HepG2 (cell line): ENCODE data around the gene S100A9. TPM values are rescaled to one million over a fixed set of nuclear protein-coding genes. Genes with fewer than 3 reads are reported as not detected.

Experiments
- ATAC-seq: fragments of 200-7000 bp; cut with Tn5 transposase; 3 replicates; pipeline ENCODE4 v1.9.1; 2020; ENCODE audit warnings: mild to moderate bottlenecking, moderate library complexity
- BruUV-seq: library from RNA; stranded (reverse); fragments of 400-500 nt; replicated peaks from 2 replicates; lab custom pipeline; 2021; lab: Mats Ljungman, UMichigan
- CTCF ChIA-PET: fragments of 300-600 bp; formaldehyde crosslinking; extraction: SDS; loops from one replicate; lab custom pipeline; 2021; ENCODE audit warnings: low total read pairs, inconsistent platforms, low intra/inter-chr PET ratio; lab: Yijun Ruan, JAX
- POLR2A ChIA-PET: fragments of 350-600 bp; sonication (Branson Sonifier 250); formaldehyde crosslinking; loops from one replicate; lab custom pipeline; 2020; ENCODE audit warnings: antibody characterized with exemption, inconsistent platforms; lab: Yijun Ruan, JAX
- DNase-seq: peaks from one replicate; pipeline ENCODE4 v3.0.0-alpha.2; 2015; ENCODE audit warnings: low spot score
- FAIRE-seq: peaks from 3 replicates; lab custom pipeline; 2011; peaks lifted over from hg19 to GRCh38; lab: Jason Lieb, UNC
- H2AFZ ChIP-seq: one replicate; pipeline ENCODE4 v1.6.1; 2011; ENCODE audit warnings: low read length, inconsistent platforms
- H3K27ac ChIP-seq: fragments of 300-600 bp; 3 replicates; pipeline ENCODE4 v1.8.0; 2011; ENCODE audit warnings: mixed run types, mild to moderate bottlenecking, mixed read lengths, low read length, inconsistent platforms; ENCODE audit not compliant: insufficient read depth; ENCODE audit errors: extremely low read length
- H3K27me3 ChIP-seq, 2 experiments: fragments of 200-600 bp in 1 of 2; 2 replicates in 1 of 2; 3 replicates in 1 of 2; pipeline versions ENCODE4 v1.6.0 to v1.8.0; 2011; ENCODE audit warnings: low read length in 2 of 2, mild to moderate bottlenecking in 2 of 2, moderate library complexity in 2 of 2, inconsistent platforms in 1 of 2; ENCODE audit not compliant: insufficient read depth in 2 of 2, control insufficient read depth in 1 of 2
- H3K36me3 ChIP-seq, 2 experiments: fragments of 200-600 bp in 1 of 2; replicated peaks in 1 of 2; 2 replicates in 1 of 2; 3 replicates in 1 of 2; pipeline versions ENCODE4 v1.5.1 to v1.8.0; 2011; ENCODE audit warnings: low read length in 2 of 2, inconsistent platforms in 1 of 2; ENCODE audit not compliant: insufficient read depth in 2 of 2, control insufficient read depth in 1 of 2
- H3K4me1 ChIP-seq: 2 replicates; pipeline ENCODE4 v1.5.1; 2012; ENCODE audit warnings: low read length, inconsistent platforms; ENCODE audit not compliant: insufficient read depth
- H3K4me2 ChIP-seq: 2 replicates; pipeline ENCODE4 v1.6.0; 2011; ENCODE audit warnings: low read depth, low read length, inconsistent platforms
- H3K4me3 ChIP-seq, 3 experiments: fragments of 200-600 bp in 1 of 3; sonication (generic), shearing (Covaris generic) in 1 of 3; replicated peaks in 1 of 3; 2 replicates each; pipeline ENCODE4 v1.5.1; 2011 to 2016; ENCODE audit warnings: low read length in 3 of 3, inconsistent platforms in 2 of 3, low read depth in 2 of 3, mild to moderate bottlenecking in 2 of 3, control low read depth in 1 of 3, mixed read lengths in 1 of 3; ENCODE audit not compliant: insufficient read depth in 1 of 3
- H3K79me2 ChIP-seq: one replicate; pipeline ENCODE4 v1.6.1; 2011; ENCODE audit warnings: low read length, inconsistent platforms; ENCODE audit not compliant: insufficient read depth
- H3K9ac ChIP-seq: 2 replicates; pipeline ENCODE4 v1.6.0; 2011; ENCODE audit warnings: mild to moderate bottlenecking, low read depth, low read length, inconsistent platforms; ENCODE audit not compliant: insufficient read depth
- H3K9me3 ChIP-seq: 2 replicates; pipeline ENCODE4 v1.5.1; 2012; ENCODE audit warnings: mild to moderate bottlenecking, low read length
- H4K20me1 ChIP-seq: 2 replicates; pipeline ENCODE4 v1.6.0; 2011; ENCODE audit warnings: inconsistent platforms, mild to moderate bottlenecking, low read length, moderate library complexity; ENCODE audit not compliant: insufficient read depth
- ADNP ChIP-seq: sonication (generic); formaldehyde crosslinking; IDR thresholded peaks from 2 replicates; pipeline ENCODE4 v1.4.0; 2020; ENCODE audit warnings: missing genetic modification reagents
- FOXM1 ChIP-seq: sonication (generic); formaldehyde crosslinking; IDR thresholded peaks from 2 replicates; pipeline ENCODE4 v1.5.0; 2020; ENCODE audit warnings: missing genetic modification reagents
- HCFC1 ChIP-seq: fragments of 150-350 bp; IDR thresholded peaks from 2 replicates; pipeline ENCODE4 v1.6.1; 2014; ENCODE audit warnings: low read depth, low read length
- MIXL1 ChIP-seq: IDR thresholded peaks from 2 replicates; pipeline ENCODE4 v1.6.1; 2016
- MTA1 ChIP-seq: sonication (generic); formaldehyde crosslinking; IDR thresholded peaks from 2 replicates; pipeline ENCODE4 v1.4.0; 2020; ENCODE audit warnings: missing genetic modification reagents, mild to moderate bottlenecking, borderline replicate concordance
- MXI1 ChIP-seq: IDR thresholded peaks from 3 replicates; pipeline ENCODE4 v1.6.1; 2012; ENCODE audit warnings: low read depth, low read length, inconsistent platforms, borderline replicate concordance
- MYNN ChIP-seq: sonication (generic); formaldehyde crosslinking; IDR thresholded peaks from 2 replicates; pipeline ENCODE4 v1.4.0; 2020; ENCODE audit warnings: mild to moderate bottlenecking, low read depth, missing genetic modification reagents
- PHF20 ChIP-seq: sonication (generic); formaldehyde crosslinking; IDR thresholded peaks from 2 replicates; pipeline ENCODE4 v1.5.0; 2020; ENCODE audit warnings: mild to moderate bottlenecking, missing genetic modification reagents
- POLR2AphosphoS5 ChIP-seq: IDR thresholded peaks from 2 replicates; pipeline ENCODE4 v1.6.1; 2012; ENCODE audit warnings: low read depth, low read length
- SMARCE1 ChIP-seq: fragments of 450-650 bp; IDR thresholded peaks from 2 replicates; pipeline ENCODE4 v1.6.1; 2017; ENCODE audit warnings: borderline replicate concordance
- ZBTB3 ChIP-seq: sonication (generic); formaldehyde crosslinking; IDR thresholded peaks from 2 replicates; pipeline ENCODE4 v1.4.0; 2020; ENCODE audit warnings: low read depth, mild to moderate bottlenecking, moderate library complexity, missing genetic modification reagents, borderline replicate concordance
- ZNF143 ChIP-seq: sonication (generic); formaldehyde crosslinking; IDR thresholded peaks from 2 replicates; pipeline ENCODE4 v1.4.0; 2020; ENCODE audit warnings: missing genetic modification reagents
- ZNF263 ChIP-seq: sonication (generic); formaldehyde crosslinking; IDR thresholded peaks from 2 replicates; pipeline ENCODE4 v1.4.0; 2020; ENCODE audit warnings: missing genetic modification reagents
- ZNF274 ChIP-seq: sonication (generic); formaldehyde crosslinking; IDR thresholded peaks from 2 replicates; pipeline ENCODE4 v1.5.1; 2020; ENCODE audit warnings: mild to moderate bottlenecking, missing genetic modification reagents
- ZNF451 ChIP-seq: sonication (generic); formaldehyde crosslinking; IDR thresholded peaks from 2 replicates; pipeline ENCODE4 v1.5.0; 2020; ENCODE audit warnings: mild to moderate bottlenecking, missing genetic modification reagents
- ZNF577 ChIP-seq: sonication (generic); formaldehyde crosslinking; IDR thresholded peaks from 2 replicates; pipeline ENCODE4 v1.4.0; 2020; ENCODE audit warnings: mild to moderate bottlenecking, low read depth, missing genetic modification reagents, borderline replicate concordance
- WGBS: methylation state at CpG from one replicate; pipeline ENCODE4 v1.1.6; 2017; ENCODE audit warnings: low lambda C conversion rate; 5-methylcytosine and 5-hydroxymethylcytosine counted together
- in situ Hi-C: cut with HindIII; loops from 2 replicates; pipeline ENCODE4 v1.10.0; 2017; ENCODE audit warnings: low pct_unique_long_range_greater_than_20kb; ENCODE audit not compliant: extremely low pct_ligation_motif_present
- intact Hi-C: fragments of 100-400 bp; cut with micrococcal nuclease; formaldehyde crosslinking; loops from one replicate; pipeline ENCODE4 v1.10.0; 2022; ENCODE audit not compliant: unreplicated experiment
- polyA plus RNA-seq, 8 experiments: library from polyadenylated mRNA; depleted of rRNA in 3 of 8; stranded (reverse) in 7 of 8; unstranded in 1 of 8; fragments of >200 nt; fragmentation: Illumina TruSeq in 4 of 8; extraction: Trizol in 4 of 8; gene quantifications; 2 replicates each; pipeline versions ENCODE4 v1.2.1 to v1.2.3, GENCODE V29; 2011 to 2016; ENCODE audit warnings: low read depth in 4 of 8, missing spikeins in 1 of 8, mixed read lengths in 1 of 8; ENCODE audit not compliant: insufficient read depth in 1 of 8
- total RNA-seq, 5 experiments: library from RNA; depleted of rRNA; stranded (reverse); fragments of >200 nt; fragmentation: Illumina TruSeq; extraction: Trizol; gene quantifications; 2 replicates each; pipeline ENCODE4 v1.2.3, GENCODE V29; 2016; ENCODE audit warnings: low read depth in 1 of 5
- TF ChIP-seq, protein P1 (sequence below): sonication (generic); formaldehyde crosslinking; IDR thresholded peaks from 2 replicates; pipeline ENCODE4 v1.5.0; 2020; ENCODE audit warnings: mild to moderate bottlenecking, missing genetic modification reagents
- TF ChIP-seq, protein P2 (sequence below): sonication (generic); formaldehyde crosslinking; IDR thresholded peaks from 2 replicates; pipeline ENCODE4 v1.4.0; 2020; ENCODE audit warnings: missing genetic modification reagents
- TF ChIP-seq, protein P3 (sequence below): sonication (generic); formaldehyde crosslinking; conservative IDR thresholded peaks from 2 replicates; pipeline ENCODE4 v1.8.0; 2022; ENCODE audit warnings: missing genetic modification reagents

S100A9 gene
- total and polyA plus RNA-seq, 2 of the 13 experiments (the other 11 are each of a cell fraction or from before 2014, with no cell fraction given): 0.31 to 0.69 TPM

DNA sequence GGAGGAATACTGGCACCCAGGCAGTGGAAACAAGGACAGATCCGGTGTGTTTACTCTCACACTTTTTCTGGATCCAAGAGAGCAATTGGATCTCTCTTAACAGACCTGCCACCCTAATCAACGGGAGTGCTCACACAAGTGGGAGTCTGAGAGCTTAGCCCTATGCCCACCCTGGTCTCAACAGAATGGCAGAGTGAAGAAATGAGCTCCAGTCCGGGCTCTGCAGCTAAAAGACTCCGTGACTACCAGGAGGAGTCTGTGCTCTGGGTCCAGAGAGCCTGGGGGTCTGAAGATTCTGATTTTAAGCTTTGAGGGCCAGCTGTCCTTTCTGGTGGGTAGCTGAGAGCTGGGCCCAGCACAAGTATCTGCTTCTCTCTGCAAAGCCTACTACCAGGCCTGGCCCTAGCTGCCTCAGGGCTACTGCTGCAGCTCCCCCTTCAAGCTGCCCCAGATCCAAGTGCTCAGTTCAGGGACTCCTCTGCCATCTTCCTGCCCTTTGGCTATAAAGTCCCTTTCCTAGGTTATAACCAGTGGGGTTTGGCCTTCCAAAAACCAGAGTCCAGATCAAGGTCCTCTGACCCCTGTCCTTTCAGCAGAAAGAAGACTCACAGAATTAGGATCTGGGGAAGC lies 3.9 kb downstream of the S100A9 start (continued):
- TF ChIP-seq, protein P1, sequence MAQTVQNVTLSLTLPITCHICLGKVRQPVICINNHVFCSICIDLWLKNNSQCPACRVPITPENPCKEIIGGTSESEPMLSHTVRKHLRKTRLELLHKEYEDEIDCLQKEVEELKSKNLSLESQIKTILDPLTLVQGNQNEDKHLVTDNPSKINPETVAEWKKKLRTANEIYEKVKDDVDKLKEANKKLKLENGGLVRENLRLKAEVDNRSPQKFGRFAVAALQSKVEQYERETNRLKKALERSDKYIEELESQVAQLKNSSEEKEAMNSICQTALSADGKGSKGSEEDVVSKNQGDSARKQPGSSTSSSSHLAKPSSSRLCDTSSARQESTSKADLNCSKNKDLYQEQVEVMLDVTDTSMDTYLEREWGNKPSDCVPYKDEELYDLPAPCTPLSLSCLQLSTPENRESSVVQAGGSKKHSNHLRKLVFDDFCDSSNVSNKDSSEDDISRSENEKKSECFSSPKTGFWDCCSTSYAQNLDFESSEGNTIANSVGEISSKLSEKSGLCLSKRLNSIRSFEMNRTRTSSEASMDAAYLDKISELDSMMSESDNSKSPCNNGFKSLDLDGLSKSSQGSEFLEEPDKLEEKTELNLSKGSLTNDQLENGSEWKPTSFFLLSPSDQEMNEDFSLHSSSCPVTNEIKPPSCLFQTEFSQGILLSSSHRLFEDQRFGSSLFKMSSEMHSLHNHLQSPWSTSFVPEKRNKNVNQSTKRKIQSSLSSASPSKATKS (CRISPR knock-in tag): no peak
- TF ChIP-seq PHF20 (CRISPR knock-in tag) (no peak), MXI1 (no peak), ADNP (CRISPR knock-in tag) (no peak), ZNF274 (CRISPR knock-in tag) (no peak), ZNF577 (CRISPR knock-in tag) (no peak), ZNF143 (CRISPR knock-in tag) (no peak), MTA1 (CRISPR knock-in tag) (no peak), POLR2AphosphoS5 (no peak)
- TF ChIP-seq, all 625 proteins: peak for 0

DNA sequence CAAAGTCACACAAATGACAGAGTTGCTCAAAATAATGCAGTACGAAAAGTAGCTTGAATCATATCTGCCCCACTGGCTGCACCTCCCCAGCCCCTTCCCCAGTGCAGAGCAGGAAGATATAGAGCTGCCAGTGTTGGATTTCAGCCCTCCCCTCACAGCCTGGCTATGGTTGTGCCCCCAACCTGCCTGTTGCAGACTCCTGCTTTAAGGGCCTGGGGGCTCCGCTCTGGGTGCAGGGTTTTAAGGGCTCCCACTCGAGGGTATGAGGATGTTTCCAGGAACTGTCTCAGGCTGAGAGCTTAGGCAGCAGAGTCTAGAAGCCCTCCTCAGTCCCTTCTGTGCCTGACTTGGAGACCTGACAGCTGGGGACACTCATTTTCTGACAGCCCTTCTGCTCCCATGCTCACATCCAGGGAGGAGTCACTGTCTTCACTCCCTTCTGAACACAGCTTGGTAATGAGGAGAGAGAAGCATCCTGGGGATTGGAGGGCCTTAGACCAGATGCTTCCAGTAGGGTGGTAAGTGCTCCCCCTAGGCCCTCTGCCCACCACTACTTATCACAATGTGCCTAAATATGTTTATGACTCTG lies 4.6 kb downstream of the S100A9 start:
- H3K79me2 ChIP-seq: no peaks in the 10 kb centered on the region
- ChIA-PET CTCF (no interaction called here), POLR2A (no interaction called here)
- no peak overlapping the region for H3K4me2 ChIP-seq
- H3K9me3 ChIP-seq: no peaks in the 10 kb centered on the region
- 0% methylated on average over 1 of the region's 3 CpGs for WGBS
- intact Hi-C loops (no loop called here), in situ Hi-C loops (no loop called here)
- no peak overlapping the region for H2AFZ ChIP-seq
- no peak overlapping the region for H3K9ac ChIP-seq
- no TSS peak for BruUV-seq
- ATAC-seq: no peak
- no peak for FAIRE-seq
- H3K4me3 ChIP-seq: no peak overlapping the region
- 0 out of 2 replicates have a peak, but pooled peaks cover 5% of the 10 kb centered on the region for H3K4me1 ChIP-seq
- no peak for DNase-seq
- H3K36me3 ChIP-seq: no peaks in the 10 kb centered on the region
- peaks cover 1 to 5% of the 10 kb centered on the region in 2 experiments; a peak in 1 of 5 replicates for H3K27me3 ChIP-seq
- no peak overlapping the region for H3K27ac ChIP-seq
- no peaks in the 10 kb centered on the region for H4K20me1 ChIP-seq
- no peak for TF ChIP-seq MIXL1 (CRISPR knock-in tag)
- TF ChIP-seq ZNF263 (CRISPR knock-in tag): no peak
- TF ChIP-seq HCFC1: no peak
- no peak for TF ChIP-seq ZBTB3 (CRISPR knock-in tag)
- TF ChIP-seq, protein P2, sequence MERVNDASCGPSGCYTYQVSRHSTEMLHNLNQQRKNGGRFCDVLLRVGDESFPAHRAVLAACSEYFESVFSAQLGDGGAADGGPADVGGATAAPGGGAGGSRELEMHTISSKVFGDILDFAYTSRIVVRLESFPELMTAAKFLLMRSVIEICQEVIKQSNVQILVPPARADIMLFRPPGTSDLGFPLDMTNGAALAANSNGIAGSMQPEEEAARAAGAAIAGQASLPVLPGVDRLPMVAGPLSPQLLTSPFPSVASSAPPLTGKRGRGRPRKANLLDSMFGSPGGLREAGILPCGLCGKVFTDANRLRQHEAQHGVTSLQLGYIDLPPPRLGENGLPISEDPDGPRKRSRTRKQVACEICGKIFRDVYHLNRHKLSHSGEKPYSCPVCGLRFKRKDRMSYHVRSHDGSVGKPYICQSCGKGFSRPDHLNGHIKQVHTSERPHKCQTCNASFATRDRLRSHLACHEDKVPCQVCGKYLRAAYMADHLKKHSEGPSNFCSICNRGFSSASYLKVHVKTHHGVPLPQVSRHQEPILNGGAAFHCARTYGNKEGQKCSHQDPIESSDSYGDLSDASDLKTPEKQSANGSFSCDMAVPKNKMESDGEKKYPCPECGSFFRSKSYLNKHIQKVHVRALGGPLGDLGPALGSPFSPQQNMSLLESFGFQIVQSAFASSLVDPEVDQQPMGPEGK (CRISPR knock-in tag): no peak
- TF ChIP-seq, protein P3, sequence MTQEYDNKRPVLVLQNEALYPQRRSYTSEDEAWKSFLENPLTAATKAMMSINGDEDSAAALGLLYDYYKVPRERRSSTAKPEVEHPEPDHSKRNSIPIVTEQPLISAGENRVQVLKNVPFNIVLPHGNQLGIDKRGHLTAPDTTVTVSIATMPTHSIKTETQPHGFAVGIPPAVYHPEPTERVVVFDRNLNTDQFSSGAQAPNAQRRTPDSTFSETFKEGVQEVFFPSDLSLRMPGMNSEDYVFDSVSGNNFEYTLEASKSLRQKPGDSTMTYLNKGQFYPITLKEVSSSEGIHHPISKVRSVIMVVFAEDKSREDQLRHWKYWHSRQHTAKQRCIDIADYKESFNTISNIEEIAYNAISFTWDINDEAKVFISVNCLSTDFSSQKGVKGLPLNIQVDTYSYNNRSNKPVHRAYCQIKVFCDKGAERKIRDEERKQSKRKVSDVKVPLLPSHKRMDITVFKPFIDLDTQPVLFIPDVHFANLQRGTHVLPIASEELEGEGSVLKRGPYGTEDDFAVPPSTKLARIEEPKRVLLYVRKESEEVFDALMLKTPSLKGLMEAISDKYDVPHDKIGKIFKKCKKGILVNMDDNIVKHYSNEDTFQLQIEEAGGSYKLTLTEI: no peak
- no peak for TF ChIP-seq MYNN (CRISPR knock-in tag)
- TF ChIP-seq ZNF451: no peak
- no peak for TF ChIP-seq FOXM1 (CRISPR knock-in tag)
- TF ChIP-seq SMARCE1: no peak
